ENCODE measurements around the gene LRP2.

GRCh38 chr2:169162613-169163012, 199.7 kb downstream of the LRP2 start:
- TF ChIP-seq CTCF (IDR thresholded peaks at IDR 0.05 in 4 of 5, conservative IDR thresholded peaks at IDR 0.05 in 1 of 5) (no peak), POLR2A (IDR thresholded peaks at IDR 0.05) (no peak)
